AG08396 (cell line): Measurements from ENCODE around the gene ZNF746.
"Not testable (repeated sequence)": the region's sequence is repeated elsewhere in the genome, so short reads cannot be mapped to it uniquely, and the experiment has no call there.

ENCODE experiments used
- DNase-seq: peaks from one replicate; pipeline ENCODE4 v3.0.0; 2012; ENCODE audit warnings: low spot score, mixed read lengths

Gene ZNF746

GRCh38 chr7:149459540-149460452 is 37.8 kb downstream of the ZNF746 start:
- peak; percentile 75 for DNase-seq

- no peak for DNase-seq
Measured at GRCh38 chr7:149459201-149459539, 38.4 kb downstream of the ZNF746 start.

- DNase-seq = no peak
Measured at GRCh38 chr7:149458235-149458634, 39.4 kb downstream of the ZNF746 start.

GRCh38 chr7:149457766-149458165 is 39.8 kb downstream of the ZNF746 start:
- DNase-seq = no peak

DNA sequence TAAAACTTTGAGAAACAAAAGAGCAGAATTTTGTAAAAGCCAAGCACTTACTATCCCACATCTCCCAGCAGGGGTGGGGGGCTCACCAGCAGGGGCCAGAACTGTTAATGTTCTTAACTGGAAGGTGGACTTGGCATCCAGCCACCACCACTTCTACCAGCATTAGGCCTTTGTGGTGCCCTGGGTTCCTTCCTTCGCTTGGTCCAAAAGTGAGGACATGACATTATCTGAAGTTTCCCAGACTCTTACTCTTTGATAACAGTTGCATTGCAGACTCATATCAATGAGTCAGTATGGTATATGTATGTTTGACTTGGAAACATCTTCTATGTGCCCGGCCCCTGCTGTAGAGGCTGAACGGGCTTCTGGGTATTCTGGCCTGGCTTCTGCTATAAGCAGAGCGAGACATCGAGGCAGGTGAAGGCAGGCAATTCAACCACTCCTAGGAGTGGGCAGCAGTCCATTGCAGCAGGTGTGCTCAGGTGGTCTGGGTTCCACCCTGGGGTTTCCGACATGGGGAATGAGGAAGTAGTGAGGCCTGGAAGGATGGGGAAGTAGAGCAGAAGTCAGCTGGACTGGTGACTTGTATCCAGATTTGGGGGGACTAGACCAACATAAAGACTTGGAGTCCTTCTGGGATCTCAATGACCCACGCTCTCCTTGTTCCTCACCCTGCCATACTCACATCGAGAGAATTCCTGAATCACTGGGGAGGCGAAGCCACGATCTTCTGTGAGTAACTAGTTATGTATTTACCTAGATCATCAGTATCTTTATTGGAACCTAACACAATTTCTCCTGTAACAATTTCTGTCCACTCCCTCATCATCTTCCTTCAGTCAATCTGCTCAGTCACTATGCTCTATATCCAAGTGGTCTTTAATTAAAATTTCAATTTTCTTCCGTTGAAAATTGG is 40.8 kb downstream of the ZNF746 start:
- no peak for DNase-seq

DNA sequence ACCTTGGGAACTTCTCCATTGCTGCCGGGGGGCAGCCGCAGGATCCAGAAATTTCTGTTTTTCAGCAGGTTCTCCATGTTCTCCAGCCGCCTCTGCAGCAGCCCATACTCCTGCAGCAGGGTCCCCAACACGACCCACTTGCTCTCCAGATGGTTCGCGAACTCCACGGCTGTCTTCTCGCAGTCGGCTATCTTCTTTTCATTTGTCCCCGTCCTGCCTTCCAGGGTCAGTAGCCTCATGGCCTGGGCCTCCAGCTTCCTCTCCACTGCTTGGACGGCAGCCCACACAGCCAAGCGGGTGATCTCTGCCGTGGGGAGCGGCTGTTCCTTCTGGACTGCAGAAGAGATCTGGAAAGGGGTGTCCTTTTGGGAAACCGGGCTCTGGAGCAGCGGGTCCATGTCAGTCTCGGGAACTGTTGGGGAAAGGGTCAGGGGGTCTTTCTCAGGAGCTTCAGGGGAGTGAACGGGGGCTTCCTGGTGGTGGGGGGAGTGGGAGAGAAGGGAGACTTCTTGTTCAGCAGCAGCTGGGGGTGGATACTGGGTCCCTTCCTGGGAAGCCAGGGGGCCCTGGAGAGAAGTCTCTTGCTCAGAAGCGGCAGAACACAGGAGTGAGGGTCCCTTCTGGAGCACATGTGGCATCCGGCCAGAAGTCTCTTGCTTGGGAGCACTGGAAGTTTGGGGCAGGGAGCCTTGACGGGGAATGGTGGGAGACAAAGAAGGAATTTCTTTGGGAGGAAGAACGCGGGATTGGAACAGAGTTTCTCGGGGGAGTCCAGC is 42.2 kb downstream of the ZNF746 start:
- DNase-seq = no peak

- DNase-seq = no peak
Measured at GRCh38 chr7:149454750-149455149, 42.9 kb downstream of the ZNF746 start.

DNA sequence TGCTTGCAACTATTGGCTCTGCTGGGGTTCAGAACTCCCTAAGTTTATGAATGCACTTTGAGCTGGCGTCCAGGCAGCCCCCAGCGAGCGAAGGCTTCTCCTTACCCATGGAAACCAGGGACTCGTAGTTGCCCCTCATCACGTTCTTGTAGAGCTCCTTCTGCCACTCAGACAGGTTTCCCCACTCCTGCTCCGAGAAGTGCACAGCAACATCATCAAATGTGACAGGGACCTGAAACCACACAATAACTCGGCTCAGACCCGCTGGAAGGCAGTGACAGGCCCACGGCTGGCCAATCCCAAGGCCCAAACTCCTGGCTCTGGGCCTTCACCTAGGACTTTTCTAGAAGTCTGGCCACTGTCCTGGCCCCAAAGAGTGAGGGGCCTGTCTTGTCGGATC is 43.6 kb downstream of the ZNF746 start:
- DNase-seq = no peak

DNA sequence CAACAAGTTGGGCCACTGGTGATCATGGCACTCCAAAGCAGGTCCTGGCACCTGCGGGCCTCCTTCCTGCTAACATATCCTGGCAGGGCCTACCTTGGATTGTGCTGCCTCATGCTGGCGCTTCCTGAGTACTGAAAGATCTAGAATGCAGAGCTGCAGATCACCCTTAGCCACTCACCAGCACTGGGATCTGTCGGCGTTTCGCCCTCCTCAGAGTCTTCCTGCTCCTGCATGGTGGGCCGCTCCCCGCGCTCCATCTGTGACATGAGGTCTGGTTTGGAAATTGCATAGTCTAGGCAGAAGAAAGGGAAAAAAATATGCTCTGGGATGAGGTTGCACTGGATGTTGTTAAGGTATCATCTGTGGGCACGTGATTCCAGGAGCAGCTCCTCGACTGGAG is 46.8 kb downstream of the ZNF746 start:
- no peak for DNase-seq

DNA sequence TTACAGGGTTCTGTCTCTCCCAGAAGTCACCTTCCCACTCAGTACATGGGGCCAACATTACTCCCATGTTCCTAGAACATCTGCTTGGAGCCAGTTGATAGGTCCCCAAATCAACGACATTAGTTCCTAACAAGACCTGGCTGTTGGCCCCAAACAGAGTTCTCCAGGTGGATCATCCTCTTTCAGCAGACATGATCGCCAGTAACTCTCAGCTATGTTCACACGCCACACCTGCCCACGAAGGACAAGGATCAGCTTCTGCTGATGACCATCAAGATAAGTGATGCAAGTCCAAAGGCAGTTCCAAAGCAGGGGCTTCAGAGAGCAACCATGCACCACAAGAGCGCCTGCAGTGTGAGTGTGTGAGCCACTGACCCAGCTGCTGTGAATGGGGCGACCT is 47.7 kb downstream of the ZNF746 start:
- no peak for DNase-seq

DNA sequence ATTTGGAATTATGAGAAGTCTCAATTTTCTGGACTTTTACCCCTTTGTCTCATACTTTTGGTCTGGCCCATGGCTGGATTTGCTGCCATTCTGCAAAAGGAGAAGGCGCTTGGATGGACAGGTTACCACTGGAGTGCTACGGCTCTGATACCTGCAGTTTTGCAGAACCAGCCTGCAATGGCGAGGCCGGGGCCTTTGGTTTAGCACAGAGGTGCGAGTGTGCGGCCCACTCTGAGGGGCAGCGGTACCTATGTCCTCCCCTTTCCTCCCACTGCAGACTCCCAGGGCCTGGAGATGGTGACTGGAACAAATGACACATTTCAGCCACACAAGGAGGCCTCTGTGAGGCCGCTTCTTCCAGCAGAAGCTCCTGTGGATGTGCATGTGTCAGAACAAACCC is 48.6 kb downstream of the ZNF746 start:
- DNase-seq = no peak

DNA sequence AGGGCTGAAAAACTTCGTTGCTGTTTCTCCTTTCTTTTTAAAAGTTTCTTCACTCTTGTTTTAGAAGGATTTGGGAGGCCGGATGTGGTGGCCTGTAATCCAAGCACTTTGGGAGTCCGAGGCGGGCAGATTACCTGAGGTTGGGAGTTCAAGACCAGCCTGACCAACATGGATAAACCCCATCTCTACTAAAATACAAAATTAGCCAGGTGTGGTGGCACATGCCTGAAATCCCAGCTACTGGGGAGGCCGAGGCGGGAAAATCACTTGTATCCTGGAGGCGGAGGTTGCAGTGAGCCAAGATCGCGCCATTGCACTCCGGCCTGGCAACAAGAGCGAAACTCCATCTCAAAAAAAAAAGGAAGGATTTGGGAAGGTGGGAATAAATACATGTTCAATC is 51.6 kb downstream of the ZNF746 start:
- not testable (repeated sequence) for DNase-seq

DNA sequence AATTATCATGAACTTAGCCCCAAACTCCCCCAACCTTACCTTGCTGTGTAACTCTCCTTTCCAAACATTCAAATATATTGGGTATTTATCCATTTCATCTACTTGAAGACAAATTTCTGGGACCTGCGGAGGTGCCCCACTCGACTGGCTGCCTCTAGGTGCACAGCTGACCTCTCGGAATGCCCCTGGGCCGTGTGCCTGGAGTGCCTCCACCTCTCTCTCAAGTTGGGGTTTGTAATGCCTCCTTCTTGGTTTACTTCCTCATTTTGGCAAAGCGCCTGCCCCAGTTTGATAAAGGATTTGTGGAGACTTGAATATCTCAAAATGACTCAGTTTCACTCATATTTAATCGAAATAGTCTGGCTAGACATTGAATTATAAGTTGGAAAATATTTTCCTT is 53.3 kb downstream of the ZNF746 start:
- DNase-seq = no peak

DNA sequence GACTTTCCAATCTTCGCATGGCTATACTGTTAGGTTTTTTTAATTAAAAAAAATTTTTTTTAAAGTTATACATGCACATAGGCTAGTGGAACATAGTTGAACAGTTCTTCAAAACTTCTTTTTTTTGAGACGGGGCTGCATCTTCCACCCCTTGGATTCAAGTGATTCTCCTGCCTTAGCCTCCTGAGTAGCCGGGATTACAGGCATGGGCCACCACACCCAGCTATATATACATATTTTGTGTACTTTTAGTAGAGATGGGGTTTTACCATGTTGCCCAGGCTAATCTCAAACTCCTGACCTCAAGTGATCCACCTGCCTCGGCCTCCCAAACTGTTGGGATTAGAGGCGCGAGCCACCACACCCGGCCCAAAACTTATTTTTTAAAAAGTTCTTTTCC is 54.1 kb downstream of the ZNF746 start:
- DNase-seq = no peak

- no peak for DNase-seq
Measured at GRCh38 chr7:149442924-149443323, 54.7 kb downstream of the ZNF746 start.

DNA sequence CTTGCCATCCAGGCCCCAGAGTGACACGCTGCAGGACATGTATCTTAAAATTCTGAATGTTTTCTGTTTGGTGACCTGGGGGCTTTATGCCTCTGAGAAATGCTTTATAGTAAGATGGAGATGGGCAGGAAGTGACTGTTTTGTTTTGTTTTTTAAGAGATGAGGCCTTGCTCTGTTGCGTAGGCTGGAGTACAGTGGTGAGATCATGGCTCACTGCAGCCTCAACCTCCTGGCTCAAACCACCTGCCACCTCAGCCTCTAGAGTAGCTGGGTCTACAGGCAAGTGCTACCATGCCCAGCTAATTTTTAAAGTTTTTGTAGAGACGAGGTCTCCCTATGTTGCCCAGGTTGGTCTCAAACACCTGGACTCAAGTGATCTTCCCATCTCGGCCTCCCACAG is 57.4 kb downstream of the ZNF746 start:
- no peak for DNase-seq

DNA sequence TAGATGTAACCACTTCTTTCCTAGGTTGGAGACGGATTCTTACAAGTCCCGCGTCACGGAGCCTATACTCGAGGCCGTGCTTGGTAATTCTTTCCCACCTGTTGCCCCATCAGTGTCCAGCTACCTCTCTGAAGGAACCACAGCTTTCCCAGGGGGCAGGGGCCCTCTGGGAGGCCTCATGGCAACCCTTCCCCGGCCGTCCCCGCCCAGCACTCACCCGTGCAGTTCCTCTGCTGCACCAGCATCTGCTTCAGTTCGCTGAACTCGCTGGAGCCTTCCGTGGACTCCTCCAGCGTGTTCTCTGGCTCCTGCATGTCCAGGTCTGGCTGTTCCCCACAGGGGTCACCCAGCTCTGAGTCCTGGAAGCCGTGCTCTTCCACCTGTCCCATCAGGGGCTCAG is 61.3 kb downstream of the ZNF746 start:
- DNase-seq = no peak

DNA sequence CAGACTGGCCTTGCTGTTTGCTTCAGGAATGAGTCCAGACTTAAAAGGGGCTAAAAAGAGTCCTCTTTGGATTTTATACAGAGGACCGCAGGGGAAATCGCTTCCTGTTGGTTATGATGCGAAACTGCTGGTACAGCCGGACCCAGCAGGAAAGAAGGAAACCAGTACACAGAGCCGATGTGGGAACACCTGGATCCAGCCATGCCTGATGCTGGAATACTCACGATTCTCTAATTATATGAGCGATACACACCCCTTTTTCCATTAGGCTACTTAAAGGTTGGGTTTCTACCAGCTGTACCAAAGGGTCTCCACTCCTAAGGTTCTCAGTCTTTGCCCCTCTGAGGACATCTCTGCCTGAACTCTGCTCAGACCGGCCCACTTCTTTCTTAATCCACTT is 64.5 kb downstream of the ZNF746 start:
- no peak for DNase-seq

- DNase-seq = no peak
Measured at GRCh38 chr7:149432121-149432691, 65.4 kb downstream of the ZNF746 start.

GRCh38 chr7:149431486-149432120 is 66.0 kb downstream of the ZNF746 start:
- no peak for DNase-seq

DNA sequence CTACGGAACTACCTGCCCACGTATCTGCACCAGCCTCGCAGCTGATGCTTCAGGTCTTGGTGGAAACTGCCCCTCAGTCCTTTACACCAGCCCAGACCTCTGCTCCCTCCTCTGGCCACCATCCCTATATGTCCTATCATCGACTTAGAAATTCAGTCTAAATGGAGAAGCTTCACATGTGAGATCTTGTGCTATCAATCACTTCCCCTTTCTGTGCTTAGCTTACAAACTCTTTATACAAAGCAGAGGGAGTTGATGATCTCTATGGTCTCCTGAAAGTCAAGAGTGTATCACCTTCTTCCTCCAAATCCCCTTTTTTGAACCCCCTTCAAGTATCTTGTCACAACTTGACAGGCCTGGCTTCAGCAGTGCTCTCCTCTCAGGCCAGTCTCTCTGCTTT is 67.4 kb downstream of the ZNF746 start:
- DNase-seq = no peak

GRCh38 chr7:149427893-149428292 is 69.7 kb downstream of the ZNF746 start:
- no peak for DNase-seq
